Esophagus muscularis mucosa (tissue), 4 donors: ENCODE results near the gene KIAA2012. TPM values are rescaled to one million over a fixed set of nuclear protein-coding genes. Genes with fewer than 3 reads are reported as not detected.

Source experiments
- DNase-seq: peaks from one replicate; pipeline ENCODE4 v3.0.0-alpha.2; 2017; ENCODE audit errors: extremely low spot score
- H3K27ac ChIP-seq, 4 donors: fragments of 200-600 bp; sonication (generic); replicated peaks in 1 of 4; 1 replicate in 3 of 4; 2 replicates in 1 of 4; pipeline ENCODE4 v1.5.1; 2016 to 2019; ENCODE audit warnings: mild to moderate bottlenecking in 1 of 4
- H3K27me3 ChIP-seq, 4 donors: fragments of 200-600 bp; sonication (generic); one replicate each; pipeline versions ENCODE4 v1.5.1 to v1.6.0; 2016 to 2019
- H3K36me3 ChIP-seq, 4 donors: fragments of 200-600 bp; sonication (generic); one replicate each; pipeline ENCODE4 v1.5.1; 2016 to 2019
- H3K4me1 ChIP-seq, 4 donors: fragments of 200-600 bp; sonication (generic); one replicate each; pipeline ENCODE4 v1.5.1; 2016 to 2019
- H3K4me3 ChIP-seq, 4 donors: fragments of 200-600 bp; sonication (generic); 1 replicate in 2 of 4; 2 replicates in 2 of 4; pipeline ENCODE4 v1.5.1; 2016 to 2019; ENCODE audit warnings: mild to moderate bottlenecking in 4 of 4, moderate library complexity in 1 of 4
- H3K9me3 ChIP-seq, 4 donors: fragments of 200-600 bp; sonication (generic); 1 replicate in 3 of 4; 2 replicates in 1 of 4; pipeline ENCODE4 v1.5.1; 2016 to 2019
- CTCF ChIP-seq, 3 experiments: fragments of 200-600 bp in 2 of 3; fragments of 450-650 bp in 1 of 3; sonication (generic) in 2 of 3; IDR thresholded peaks; one replicate each; pipeline ENCODE4 v1.5.1; 2017 to 2019; ENCODE audit warnings: antibody characterized with exemption in 3 of 3, mild to moderate bottlenecking in 2 of 3, moderate library complexity in 1 of 3
- EP300 ChIP-seq: sonication (generic); formaldehyde crosslinking; IDR thresholded peaks from one replicate; pipeline ENCODE4 v1.6.1; 2017; ENCODE audit warnings: antibody characterized with exemption
- POLR2A ChIP-seq: fragments of 450-650 bp; IDR thresholded peaks from one replicate; pipeline ENCODE4 v1.6.1; 2017; ENCODE audit warnings: antibody characterized with exemption, moderate library complexity, mild to moderate bottlenecking, low read depth
- POLR2AphosphoS5 ChIP-seq, 2 donors: sonication (generic); formaldehyde crosslinking; IDR thresholded peaks; one replicate each; pipeline ENCODE4 v1.6.1; 2017; ENCODE audit warnings: antibody characterized with exemption in 2 of 2
- WGBS: methylation state at CpG from one replicate; pipeline ENCODE4 v1.1.5; 2018; 5-methylcytosine and 5-hydroxymethylcytosine counted together
- intact Hi-C: fragments of 100-400 bp; cut with DNase I; formaldehyde crosslinking; loops from one replicate; pipeline ENCODE4 v1.15.1; 2023
- total RNA-seq, 4 donors: library from RNA; depleted of rRNA; stranded (reverse); fragments of >200 nt; gene quantifications; one replicate each; pipeline versions ENCODE4 v1.1.0 to v1.2.1, GENCODE V29; 2016

KIAA2012 gene
- total RNA-seq, 4 donors from 2014 or later: 0.45 TPM; not detected in 3

DNA sequence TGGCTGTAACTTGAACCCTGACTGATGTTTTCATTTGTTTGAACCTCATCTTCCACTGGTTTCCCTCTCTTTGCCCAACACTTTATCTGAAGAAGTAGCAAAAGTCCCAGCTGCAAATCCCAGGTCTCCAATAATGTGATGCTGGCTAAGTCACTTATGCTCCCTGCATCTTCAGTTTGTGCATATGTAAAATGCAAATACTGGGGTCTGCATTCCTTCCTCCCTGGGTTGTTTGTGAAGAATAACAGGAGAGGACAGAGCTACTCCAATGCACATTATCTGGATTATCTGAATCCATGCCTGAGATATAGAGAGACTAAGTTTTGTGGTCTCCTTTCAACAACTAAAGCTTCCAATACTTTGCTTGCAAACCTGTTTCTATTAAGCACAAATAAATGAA, 22.2 kb downstream of the KIAA2012 start:
- no peak overlapping the region for H3K27ac ChIP-seq
- H3K27me3 ChIP-seq: no peaks in the 10 kb centered on the region
- peaks cover 3 to 19% (median 19%) of the 10 kb centered on the region in 4 donors for H3K4me1 ChIP-seq
- H3K36me3 ChIP-seq: no peaks in the 10 kb centered on the region
- intact Hi-C loops: no loop called here
- TF ChIP-seq POLR2A: no peak
- no peak for TF ChIP-seq CTCF (IDR thresholded peaks at IDR 0.05)
- TF ChIP-seq POLR2AphosphoS5 (IDR thresholded peaks at IDR 0.05): no peak
- TF ChIP-seq EP300: no peak
- no peak for DNase-seq
- H3K9me3 ChIP-seq: no peaks in the 10 kb centered on the region
- no peak overlapping the region for H3K4me3 ChIP-seq

GRCh38 chr2:202096736-202097135, 23.7 kb downstream of the KIAA2012 start:
- peaks cover 0 to 4% (median 4%) of the 10 kb centered on the region in 4 donors for H3K4me1 ChIP-seq
- no peak overlapping the region for H3K4me3 ChIP-seq
- intact Hi-C loops: no loop called here
- TF ChIP-seq EP300: no peak
- TF ChIP-seq POLR2A: no peak
- no peak for TF ChIP-seq POLR2AphosphoS5 (IDR thresholded peaks at IDR 0.05)
- no peak for TF ChIP-seq CTCF (IDR thresholded peaks at IDR 0.05)
- H3K27me3 ChIP-seq: no peaks in the 10 kb centered on the region
- WGBS: 57% methylated on average over 3 of the region's 3 CpGs
- DNase-seq: no peak
- H3K36me3 ChIP-seq: no peaks in the 10 kb centered on the region
- H3K27ac ChIP-seq: no peak overlapping the region
- no peaks in the 10 kb centered on the region for H3K9me3 ChIP-seq

GRCh38 chr2:202098291-202098690, 25.2 kb downstream of the KIAA2012 start:
- DNase-seq: no peak
- H3K4me3 ChIP-seq: no peak overlapping the region
- H3K4me1 ChIP-seq: peaks cover 0 to 7% (median 6%) of the 10 kb centered on the region in 4 donors
- TF ChIP-seq CTCF (IDR thresholded peaks at IDR 0.05) (no peak), POLR2A (no peak), POLR2AphosphoS5 (IDR thresholded peaks at IDR 0.05) (no peak), EP300 (no peak)
- intact Hi-C loops: no loop called here
- no peaks in the 10 kb centered on the region for H3K36me3 ChIP-seq
- no peaks in the 10 kb centered on the region for H3K9me3 ChIP-seq
- no peaks in the 10 kb centered on the region for H3K27me3 ChIP-seq
- no peak overlapping the region for H3K27ac ChIP-seq
- WGBS: 93% methylated on average over 3 of the region's 3 CpGs

- peaks cover 0 to 7% (median 6%) of the 10 kb centered on the region in 4 donors for H3K4me1 ChIP-seq
- intact Hi-C loops: no loop called here
- WGBS: 67% methylated on average over 3 of the region's 7 CpGs
Measured at GRCh38 chr2:202099515-202099914, 26.5 kb downstream of the KIAA2012 start.

More at GRCh38 chr2:202099515-202099914, 26.5 kb downstream of the KIAA2012 start:
- H3K27ac ChIP-seq: peak overlapping the region in 1 of 4 donors; percentile 7
- TF ChIP-seq POLR2A (no peak), CTCF (IDR thresholded peaks at IDR 0.05) (no peak), EP300 (no peak), POLR2AphosphoS5 (IDR thresholded peaks at IDR 0.05) (no peak)
- no peaks in the 10 kb centered on the region for H3K36me3 ChIP-seq
- DNase-seq: no peak
- H3K9me3 ChIP-seq: no peaks in the 10 kb centered on the region
- H3K27me3 ChIP-seq: no peaks in the 10 kb centered on the region
- H3K4me3 ChIP-seq: no peak overlapping the region
